DND-41 (cell line): ENCODE measurements around the gene TIGD3.
A peak's percentile ranks its signal among the peaks of the same experiment; 100 is the strongest.

Source experiments
- CTCF ChIP-seq: IDR thresholded peaks from 2 replicates; pipeline ENCODE4 v1.5.1; 2012; ENCODE audit warnings: borderline replicate concordance, low read length, moderate library complexity, mild to moderate bottlenecking; ENCODE audit not compliant: poor library complexity, severe bottlenecking; ENCODE audit errors: extremely low read depth
- EZH2 ChIP-seq: IDR thresholded peaks from 3 replicates; pipeline ENCODE4 v1.6.1; 2012; ENCODE audit warnings: borderline replicate concordance, low read depth, mild to moderate bottlenecking, moderate library complexity, low read length, inconsistent platforms; ENCODE audit not compliant: severe bottlenecking

GRCh38 chr11:65314501-65315203 lies 39.9 kb upstream of the TIGD3 start, which contains the start of gene CDC42EP2:
- TF ChIP-seq CTCF (peak; percentile 3), EZH2 (peak; percentile 61)
